GM18508 (cell line): ENCODE results near the gene PARP12.

ENCODE experiments used
- ATAC-seq: cut with Tn5 transposase; IDR thresholded peaks from one replicate; pipeline ENCODE4 v1.9.1; 2021; ENCODE audit warnings: moderate number of reproducible peaks; ENCODE audit not compliant: insufficient read depth, unreplicated experiment

Gene PARP12

GRCh38 chr7:140018125-140019043 is 44.4 kb downstream of the PARP12 start:
- ATAC-seq, result no peak

GRCh38 chr7:140017543-140017942 is 45.2 kb downstream of the PARP12 start:
- no peak for ATAC-seq

- no peak for ATAC-seq
Measured at GRCh38 chr7:140017034-140017433, 45.7 kb downstream of the PARP12 start.

- no peak for ATAC-seq
Measured at GRCh38 chr7:140016540-140016939, 46.2 kb downstream of the PARP12 start.

GRCh38 chr7:140015471-140015970 is 47.2 kb downstream of the PARP12 start:
- ATAC-seq, result no peak

- ATAC-seq, result no peak
Measured at GRCh38 chr7:140014123-140014522, 48.6 kb downstream of the PARP12 start.

GRCh38 chr7:140013676-140014075 is 49.1 kb downstream of the PARP12 start:
- no peak for ATAC-seq

GRCh38 chr7:140010194-140010895 is 52.4 kb downstream of the PARP12 start:
- no peak for ATAC-seq

- no peak for ATAC-seq
Measured at GRCh38 chr7:140009735-140010134, 53.0 kb downstream of the PARP12 start.

GRCh38 chr7:140008755-140009610 is 53.8 kb downstream of the PARP12 start:
- no peak for ATAC-seq

GRCh38 chr7:140007051-140007690 is 55.6 kb downstream of the PARP12 start:
- no peak for ATAC-seq

- no peak for ATAC-seq
Measured at GRCh38 chr7:140006600-140006999, 56.2 kb downstream of the PARP12 start.

GRCh38 chr7:140005754-140006503 is 56.8 kb downstream of the PARP12 start:
- no peak for ATAC-seq

- ATAC-seq, result no peak
Measured at GRCh38 chr7:140005341-140005740, 57.4 kb downstream of the PARP12 start.

- no peak for ATAC-seq
Measured at GRCh38 chr7:140004672-140005071, 58.1 kb downstream of the PARP12 start.

- ATAC-seq, result no peak
Measured at GRCh38 chr7:140003913-140004382, 58.8 kb downstream of the PARP12 start.

GRCh38 chr7:140000666-140001268 is 62.0 kb downstream of the PARP12 start:
- ATAC-seq, result no peak

- ATAC-seq, result no peak
Measured at GRCh38 chr7:139999516-139999915, 63.2 kb downstream of the PARP12 start.

GRCh38 chr7:139998572-139998971 is 64.2 kb downstream of the PARP12 start:
- no peak for ATAC-seq
